Lung (tissue), 16 donors: ENCODE results near the gene BARX2. TPM values are rescaled to one million over a fixed set of nuclear protein-coding genes. Genes with fewer than 3 reads are reported as not detected.
A peak's percentile ranks its signal among the peaks of the same experiment; 100 is the strongest.
"Not testable (repeated sequence)": the region's sequence is repeated elsewhere in the genome, so short reads cannot be mapped to it uniquely, and the experiment has no call there.

Source experiments
- ATAC-seq: fragments of 200-7000 bp; cut with Tn5 transposase; one replicate; pipeline ENCODE4 v1.9.1; 2020; ENCODE audit warnings: moderate number of reproducible peaks; ENCODE audit not compliant: insufficient read depth, low FRiP score
- DNase-seq, 3 donors: peaks; one replicate each; pipeline ENCODE4 v3.0.0-alpha.2; 2013 to 2017
- H3K27ac ChIP-seq, 2 donors: one replicate each; pipeline ENCODE4 v1.5.1; 2013; ENCODE audit warnings: mild to moderate bottlenecking in 2 of 2, moderate library complexity in 2 of 2, control low read depth in 1 of 2, inconsistent platforms in 1 of 2, low read depth in 1 of 2, low read length in 1 of 2
- H3K27me3 ChIP-seq, 3 donors: one replicate each; pipeline ENCODE4 v1.5.1; 2013; ENCODE audit warnings: low read length in 2 of 3; ENCODE audit not compliant: control insufficient read depth in 3 of 3, insufficient read depth in 3 of 3
- H3K36me3 ChIP-seq, 4 donors: one replicate each; pipeline ENCODE4 v1.5.1; 2013; ENCODE audit warnings: low read length in 4 of 4, mild to moderate bottlenecking in 1 of 4, moderate library complexity in 1 of 4; ENCODE audit not compliant: control insufficient read depth in 4 of 4, insufficient read depth in 4 of 4
- H3K4me1 ChIP-seq, 5 donors: one replicate each; pipeline ENCODE4 v1.5.1; 2013; ENCODE audit warnings: low read length in 5 of 5, mild to moderate bottlenecking in 2 of 5, moderate library complexity in 1 of 5; ENCODE audit not compliant: control insufficient read depth in 5 of 5, insufficient read depth in 5 of 5
- H3K4me3 ChIP-seq: one replicate; pipeline ENCODE4 v1.5.1; 2013; ENCODE audit warnings: mild to moderate bottlenecking, control low read depth, moderate library complexity
- H3K9ac ChIP-seq, 2 donors: one replicate each; pipeline ENCODE4 v1.5.1; 2013; ENCODE audit warnings: low read length in 2 of 2, control low read depth in 1 of 2; ENCODE audit not compliant: insufficient read depth in 1 of 2
- H3K9me3 ChIP-seq, 4 donors: one replicate each; pipeline ENCODE4 v1.5.1; 2013; ENCODE audit warnings: low read length in 3 of 4, mild to moderate bottlenecking in 1 of 4, moderate library complexity in 1 of 4; ENCODE audit not compliant: control insufficient read depth in 4 of 4, insufficient read depth in 3 of 4
- CTCF ChIP-seq: IDR thresholded peaks from 2 replicates; pipeline ENCODE4 v1.5.1; 2012; ENCODE audit warnings: mild to moderate bottlenecking; ENCODE audit errors: control extremely low read depth, extremely low read depth
- WGBS, 2 donors: extraction: QIAGEN DNeasy Blood & Tissue Kit; methylation state at CpG; one replicate each; pipeline ENCODE4 v1.1.7; 2013; 5-methylcytosine and 5-hydroxymethylcytosine counted together
- long read RNA-seq, 5 donors: transcript quantifications; one replicate each; lab custom pipeline, GENCODE V29; 2026
- polyA plus RNA-seq, 2 donors: library from polyadenylated mRNA; stranded (reverse); fragments of 200-250 nt; gene quantifications; one replicate each; pipeline ENCODE4 v1.2.1, GENCODE V29; 2013
- total RNA-seq, 2 donors: library from RNA; depleted of rRNA in 1 of 2; stranded (reverse); fragments of >200 nt in 1 of 2; gene quantifications; one replicate each; pipeline ENCODE4 v1.2.1, GENCODE V29; 2014 to 2021
- donor health status: control.
- donor health status: control.
- donor health status: Bipolar disorder and iron deficiency.
- donor health status: healthy.
- donor health status: DM: yes; HTN: yes; CAD: no.

BARX2 gene, protein sequence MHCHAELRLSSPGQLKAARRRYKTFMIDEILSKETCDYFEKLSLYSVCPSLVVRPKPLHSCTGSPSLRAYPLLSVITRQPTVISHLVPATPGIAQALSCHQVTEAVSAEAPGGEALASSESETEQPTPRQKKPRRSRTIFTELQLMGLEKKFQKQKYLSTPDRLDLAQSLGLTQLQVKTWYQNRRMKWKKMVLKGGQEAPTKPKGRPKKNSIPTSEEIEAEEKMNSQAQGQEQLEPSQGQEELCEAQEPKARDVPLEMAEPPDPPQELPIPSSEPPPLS
- total RNA-seq = 1 to 10 TPM in 1 of 2 donors, under 1 TPM in 1; 0.74 to 1.1 TPM
- under 1 TPM; 0.39 to 0.76 TPM for polyA plus RNA-seq
- long read RNA-seq, donor 1 = 0 reads
- long read RNA-seq, donor 2 = 0 reads
- long read RNA-seq, donor 3 = 0 reads
- long read RNA-seq, donor 4 = 0 reads
- long read RNA-seq, donor 5 = 0 reads

DNA sequence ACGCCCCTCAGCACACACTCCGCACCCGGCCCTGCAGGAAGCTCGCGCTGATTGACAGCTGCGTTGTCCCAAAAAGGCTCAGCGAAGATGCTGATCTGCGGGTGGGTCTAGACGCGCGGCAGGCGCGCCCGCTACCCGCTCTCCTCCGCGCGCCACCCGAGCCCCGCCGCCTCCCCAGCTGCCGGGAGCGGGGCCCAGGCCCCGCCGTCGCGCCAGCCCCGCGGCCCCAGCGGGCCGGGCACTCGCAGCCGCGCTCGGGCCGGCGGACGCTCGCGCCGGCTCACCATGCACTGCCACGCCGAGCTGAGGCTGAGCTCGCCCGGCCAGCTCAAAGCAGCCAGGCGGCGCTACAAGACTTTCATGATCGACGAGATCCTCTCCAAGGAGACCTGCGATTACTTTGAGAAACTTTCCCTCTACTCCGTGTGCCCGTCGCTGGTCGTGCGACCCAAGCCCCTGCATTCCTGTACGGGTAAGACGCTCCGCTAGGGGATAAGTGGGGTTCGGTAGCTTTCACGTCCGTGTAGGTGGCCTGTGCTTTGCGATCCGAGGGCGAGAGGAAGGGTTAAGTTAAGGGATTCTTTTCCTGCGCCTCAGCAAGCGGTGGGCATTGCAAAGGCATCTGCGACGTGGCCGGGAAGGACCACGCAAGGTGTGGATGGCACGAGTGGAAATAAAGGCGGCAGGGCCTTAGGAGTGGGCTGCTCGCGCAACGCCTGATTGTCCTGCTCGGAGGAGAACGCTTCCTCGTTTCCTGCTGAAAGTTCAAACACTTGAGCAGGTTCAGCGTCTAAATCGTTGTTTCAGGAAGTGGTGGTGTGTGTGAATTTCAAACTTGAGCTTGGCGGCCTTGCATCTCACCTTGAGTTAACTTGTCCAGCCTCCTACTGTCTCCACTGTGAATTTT is at the start of gene BARX2:
TSS of gene BARX2 (plus strand) at position 98 of the 907 bp plus-strand sequence. CDS start at position 286, 188 bp downstream.
- Histone ChIP-seq H3K9ac (peak within 1 kb of the TSS in 1 of 2 donors; percentile 30), H3K27me3 (peaks cover 12 to 85% (median 79%) of the 10 kb centered on the region in 3 donors)

GRCh38 chr11:129326921-129327320 is 48.7 kb upstream of the BARX2 start:
- H3K9ac ChIP-seq = no peak overlapping the region
- H3K4me3 ChIP-seq = no peak overlapping the region
- H3K36me3 ChIP-seq = no peaks in the 10 kb centered on the region
- H3K9me3 ChIP-seq = no peaks in the 10 kb centered on the region
- H3K27me3 ChIP-seq = no peaks in the 10 kb centered on the region
- no peak overlapping the region for H3K27ac ChIP-seq
- 95 to 97% methylated on average over 2 of the region's 2 CpGs for WGBS, 2 donors
- ATAC-seq (no peak), DNase-seq (no peak)
- TF ChIP-seq CTCF = no peak
- H3K4me1 ChIP-seq = peaks cover 0 to 14% (median 6%) of the 10 kb centered on the region in 5 donors

More for the DNA sequence above, at the start of gene BARX2:
- peak; percentile 55 for ATAC-seq
- peaks cover 0 to 4% (median 0%) of the 10 kb centered on the region in 4 donors for H3K9me3 ChIP-seq
- 1 to 2% methylated on average over 42 to 81 of the region's 81 CpGs for WGBS, 2 donors
- TF ChIP-seq CTCF = peak; percentile 8
- H3K36me3 ChIP-seq = no peaks in the 10 kb centered on the region
- no peak within 1 kb of the TSS for H3K4me3 ChIP-seq
- DNase-seq = peak; percentile 67 to 83 (median 76)
- H3K4me1 ChIP-seq = peaks cover 0 to 21% (median 0%) of the 10 kb centered on the region in 5 donors
- H3K27ac ChIP-seq = no peak within 1 kb of the TSS

DNA sequence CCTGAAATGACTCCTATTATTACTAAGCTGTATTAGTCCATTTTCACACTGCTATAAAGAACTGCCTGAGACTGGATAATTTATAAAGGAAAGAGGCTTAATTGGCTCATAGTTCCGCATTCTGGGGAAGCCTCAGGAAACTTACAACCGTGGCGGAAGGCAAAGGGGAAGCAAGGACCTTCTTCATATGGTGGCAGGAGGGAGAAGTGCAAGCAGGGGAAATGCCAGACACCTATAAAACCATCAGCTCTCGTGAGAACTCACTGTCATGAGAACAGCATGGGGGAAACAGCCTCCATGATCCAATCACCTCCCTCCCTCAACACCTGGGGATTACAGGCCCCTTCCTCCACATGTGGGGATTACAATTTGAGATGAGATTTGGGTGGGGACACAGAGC is 47.9 kb upstream of the BARX2 start:
- DNase-seq, ATAC-seq, H3K9ac ChIP-seq, H3K9me3 ChIP-seq, H3K27ac ChIP-seq, H3K36me3 ChIP-seq, H3K4me3 ChIP-seq, H3K27me3 ChIP-seq: not testable (repeated sequence)
- 27 to 77% methylated on average over 4 of the region's 4 CpGs for WGBS, 2 donors
- H3K4me1 ChIP-seq = peaks cover 0 to 16% (median 6%) of the 10 kb centered on the region in 5 donors

GRCh38 chr11:129328756-129329155 is 46.9 kb upstream of the BARX2 start:
- peaks cover 0 to 13% (median 6%) of the 10 kb centered on the region in 5 donors for H3K4me1 ChIP-seq
- H3K27me3 ChIP-seq = no peaks in the 10 kb centered on the region
- ATAC-seq = no peak
- H3K27ac ChIP-seq = no peak overlapping the region
- no peak overlapping the region for H3K4me3 ChIP-seq
- H3K9ac ChIP-seq = no peak overlapping the region
- TF ChIP-seq CTCF = no peak
- no peaks in the 10 kb centered on the region for H3K36me3 ChIP-seq
- DNase-seq = no peak
- no peaks in the 10 kb centered on the region for H3K9me3 ChIP-seq
